ENCODE measurements around the gene KLRD1.

DNA sequence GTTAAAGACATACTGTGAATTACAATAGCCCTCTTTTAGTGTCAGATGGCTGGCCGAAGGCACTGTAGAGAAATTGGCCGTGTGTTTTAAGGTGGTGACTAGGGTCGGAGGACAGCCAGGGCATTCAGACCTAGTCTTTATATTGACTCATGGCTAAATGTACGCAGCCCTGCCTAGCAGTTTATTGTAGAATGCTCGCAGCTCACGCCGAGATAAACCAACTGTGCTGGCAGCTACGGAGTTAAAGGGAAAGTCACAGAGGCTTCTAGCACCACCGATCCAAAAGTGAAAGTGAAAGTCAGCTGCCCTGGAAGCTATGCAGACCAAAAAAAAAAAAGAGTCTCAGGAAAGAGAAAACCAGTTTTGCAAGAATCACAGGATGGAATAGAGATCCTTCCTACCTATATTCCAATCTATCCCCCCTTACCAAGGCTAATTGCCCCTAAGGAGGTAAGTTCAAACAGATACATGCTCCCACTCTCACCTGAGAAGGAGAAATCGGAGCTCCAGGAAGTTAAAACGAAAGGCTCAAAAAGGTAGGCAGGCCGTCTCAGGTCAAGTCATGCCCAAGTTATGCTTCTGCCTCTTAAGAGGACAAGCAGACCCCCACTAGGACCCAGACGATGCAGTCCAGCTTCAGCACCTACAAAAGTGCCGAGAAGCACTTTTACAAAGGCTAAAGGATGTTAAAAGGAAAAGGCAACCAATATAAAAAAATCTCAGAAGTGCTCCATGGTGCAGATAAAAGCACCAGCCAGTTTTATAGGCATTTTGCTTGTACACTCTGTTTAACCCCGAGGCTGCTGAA is 57.3 kb downstream of the KLRD1 start:
- TF ChIP-seq, protein P1, sequence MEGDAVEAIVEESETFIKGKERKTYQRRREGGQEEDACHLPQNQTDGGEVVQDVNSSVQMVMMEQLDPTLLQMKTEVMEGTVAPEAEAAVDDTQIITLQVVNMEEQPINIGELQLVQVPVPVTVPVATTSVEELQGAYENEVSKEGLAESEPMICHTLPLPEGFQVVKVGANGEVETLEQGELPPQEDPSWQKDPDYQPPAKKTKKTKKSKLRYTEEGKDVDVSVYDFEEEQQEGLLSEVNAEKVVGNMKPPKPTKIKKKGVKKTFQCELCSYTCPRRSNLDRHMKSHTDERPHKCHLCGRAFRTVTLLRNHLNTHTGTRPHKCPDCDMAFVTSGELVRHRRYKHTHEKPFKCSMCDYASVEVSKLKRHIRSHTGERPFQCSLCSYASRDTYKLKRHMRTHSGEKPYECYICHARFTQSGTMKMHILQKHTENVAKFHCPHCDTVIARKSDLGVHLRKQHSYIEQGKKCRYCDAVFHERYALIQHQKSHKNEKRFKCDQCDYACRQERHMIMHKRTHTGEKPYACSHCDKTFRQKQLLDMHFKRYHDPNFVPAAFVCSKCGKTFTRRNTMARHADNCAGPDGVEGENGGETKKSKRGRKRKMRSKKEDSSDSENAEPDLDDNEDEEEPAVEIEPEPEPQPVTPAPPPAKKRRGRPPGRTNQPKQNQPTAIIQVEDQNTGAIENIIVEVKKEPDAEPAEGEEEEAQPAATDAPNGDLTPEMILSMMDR (IDR thresholded peaks at IDR 0.05), result no peak
- TF ChIP-seq EP300 (IDR thresholded peaks at IDR 0.05), result no peak
- TF ChIP-seq POLR2A (IDR thresholded peaks at IDR 0.05), result no peak
